Epithelial cell of esophagus (primary cell): ENCODE results near the gene LMOD1.

Experiments used
- DNase-seq: peaks from one replicate; pipeline ENCODE4 v3.0.0; 2010; ENCODE audit warnings: low read depth
- H3K4me3 ChIP-seq: 2 replicates; pipeline ENCODE4 v1.5.1; 2011; ENCODE audit warnings: mild to moderate bottlenecking, low read length, control low read depth
- CTCF ChIP-seq: IDR thresholded peaks from 2 replicates; pipeline ENCODE4 v1.5.1; 2011; ENCODE audit warnings: low read depth, mild to moderate bottlenecking, low read length, control low read depth, inconsistent platforms; ENCODE audit not compliant: insufficient read depth; ENCODE audit errors: missing control alignments

The LMOD1 gene

GRCh38 chr1:201883266-201883665 lies 63.1 kb downstream of the LMOD1 start:
- no peak overlapping the region for H3K4me3 ChIP-seq
- no peak for TF ChIP-seq CTCF
- DNase-seq: no peak

DNA sequence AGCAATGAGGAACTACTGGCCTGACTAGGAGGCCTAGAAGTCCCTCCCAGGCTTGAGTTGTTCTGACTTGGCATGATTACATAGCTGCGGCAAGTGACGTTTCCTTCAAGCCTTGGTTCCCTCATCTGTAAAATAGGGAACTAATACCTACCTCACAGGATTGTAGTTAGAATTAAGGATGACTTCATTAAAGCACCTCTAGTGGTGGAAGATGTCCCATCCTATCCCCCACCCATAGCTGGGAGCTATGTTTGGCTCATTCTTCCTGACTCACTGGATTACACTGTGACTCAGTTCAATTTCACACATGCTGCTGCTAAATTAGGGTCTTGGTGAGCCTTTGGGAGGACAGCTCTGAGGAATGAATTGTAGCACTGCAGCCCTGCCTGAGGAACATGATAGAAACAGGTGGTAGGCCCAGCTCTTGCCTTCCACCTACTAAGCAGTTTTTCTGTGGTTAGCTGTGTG lies 63.6 kb downstream of the LMOD1 start:
- H3K4me3 ChIP-seq: no peak overlapping the region
- DNase-seq: peak; percentile 93
- TF ChIP-seq CTCF: peak; percentile 30

GRCh38 chr1:201881617-201882016 lies 64.7 kb downstream of the LMOD1 start:
- no peak for TF ChIP-seq CTCF
- DNase-seq: no peak

GRCh38 chr1:201880928-201881571 lies 65.3 kb downstream of the LMOD1 start:
- DNase-seq: no peak
- no peak overlapping the region for H3K4me3 ChIP-seq
- no peak for TF ChIP-seq CTCF

More at GRCh38 chr1:201881617-201882016, 64.7 kb downstream of the LMOD1 start:
- no peak overlapping the region for H3K4me3 ChIP-seq

DNA sequence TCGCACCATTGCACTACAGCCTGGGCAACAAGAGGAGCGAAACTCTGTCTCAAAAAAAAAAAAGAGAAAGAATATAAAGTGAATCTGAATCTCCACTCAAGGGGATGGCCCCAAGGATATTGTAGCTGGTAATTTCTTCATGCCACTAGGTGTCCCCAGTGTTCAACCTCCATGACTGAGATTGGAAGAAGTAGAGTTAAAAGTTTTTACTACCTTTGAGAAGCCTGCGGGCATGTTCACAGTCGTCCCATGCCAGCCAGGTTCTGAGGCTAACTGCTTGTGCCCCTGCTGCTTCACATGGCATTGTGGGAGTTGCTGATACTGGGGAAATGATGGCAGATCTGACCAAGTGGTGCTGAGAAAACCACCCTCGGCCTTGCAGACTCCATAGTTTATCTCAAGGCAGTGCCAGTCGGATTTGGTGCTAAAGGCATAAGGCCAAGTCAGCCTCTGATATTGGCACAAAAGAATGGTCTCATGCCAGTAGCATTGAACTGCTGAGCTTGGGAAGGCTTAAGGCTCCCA lies 68.4 kb downstream of the LMOD1 start:
- DNase-seq: peak; percentile 63
- no peak overlapping the region for H3K4me3 ChIP-seq
- peak; percentile 73 for TF ChIP-seq CTCF

DNA sequence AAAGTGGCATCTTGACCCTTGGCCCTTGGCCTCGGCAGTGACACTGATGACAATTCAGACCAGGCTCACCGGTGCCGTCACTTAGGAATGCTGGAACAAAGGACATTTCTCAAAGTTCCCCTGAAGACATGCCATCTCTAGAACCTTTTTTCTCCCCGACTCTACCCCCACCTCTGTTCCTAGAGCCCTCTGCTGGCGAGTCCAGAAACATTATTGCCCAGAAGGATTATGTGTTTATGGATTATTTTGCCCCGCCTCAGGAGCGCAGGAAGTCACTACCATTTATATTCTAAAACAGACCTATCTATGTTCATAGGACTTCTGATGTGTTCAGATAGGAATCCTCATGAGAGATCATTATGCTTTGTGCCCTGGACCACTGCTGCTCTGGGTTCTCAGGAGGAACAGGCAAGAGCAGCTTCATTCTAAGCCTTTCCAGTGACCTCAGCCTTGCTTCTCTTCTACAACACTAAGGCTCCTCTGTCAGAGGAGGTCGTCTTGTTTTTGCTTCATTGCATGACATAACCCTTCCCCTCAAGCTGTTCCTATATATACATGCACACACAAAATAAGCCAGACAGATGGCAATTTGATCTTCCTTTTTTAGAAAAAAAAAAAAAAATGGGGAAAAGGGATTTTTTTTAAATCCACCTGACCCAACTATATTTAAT lies 70.1 kb downstream of the LMOD1 start:
- DNase-seq: peak; percentile 29
- H3K4me3 ChIP-seq: no peak overlapping the region
- peak; percentile 39 for TF ChIP-seq CTCF
